NOMO-1 treated with dmso at 0.1 percent for 144 hours (cell line): ENCODE data around the gene RND2.
A peak's percentile ranks its signal among the peaks of the same experiment; 100 is the strongest.
"Not testable (repeated sequence)": the region's sequence is repeated elsewhere in the genome, so short reads cannot be mapped to it uniquely, and the experiment has no call there.

ENCODE experiments used
- DNase-seq: peaks from one replicate; lab custom pipeline; 2025; ENCODE audit not compliant: unreplicated experiment; lab: John Stamatoyannopoulos, UW

RND2 gene, protein sequence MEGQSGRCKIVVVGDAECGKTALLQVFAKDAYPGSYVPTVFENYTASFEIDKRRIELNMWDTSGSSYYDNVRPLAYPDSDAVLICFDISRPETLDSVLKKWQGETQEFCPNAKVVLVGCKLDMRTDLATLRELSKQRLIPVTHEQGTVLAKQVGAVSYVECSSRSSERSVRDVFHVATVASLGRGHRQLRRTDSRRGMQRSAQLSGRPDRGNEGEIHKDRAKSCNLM

DNA sequence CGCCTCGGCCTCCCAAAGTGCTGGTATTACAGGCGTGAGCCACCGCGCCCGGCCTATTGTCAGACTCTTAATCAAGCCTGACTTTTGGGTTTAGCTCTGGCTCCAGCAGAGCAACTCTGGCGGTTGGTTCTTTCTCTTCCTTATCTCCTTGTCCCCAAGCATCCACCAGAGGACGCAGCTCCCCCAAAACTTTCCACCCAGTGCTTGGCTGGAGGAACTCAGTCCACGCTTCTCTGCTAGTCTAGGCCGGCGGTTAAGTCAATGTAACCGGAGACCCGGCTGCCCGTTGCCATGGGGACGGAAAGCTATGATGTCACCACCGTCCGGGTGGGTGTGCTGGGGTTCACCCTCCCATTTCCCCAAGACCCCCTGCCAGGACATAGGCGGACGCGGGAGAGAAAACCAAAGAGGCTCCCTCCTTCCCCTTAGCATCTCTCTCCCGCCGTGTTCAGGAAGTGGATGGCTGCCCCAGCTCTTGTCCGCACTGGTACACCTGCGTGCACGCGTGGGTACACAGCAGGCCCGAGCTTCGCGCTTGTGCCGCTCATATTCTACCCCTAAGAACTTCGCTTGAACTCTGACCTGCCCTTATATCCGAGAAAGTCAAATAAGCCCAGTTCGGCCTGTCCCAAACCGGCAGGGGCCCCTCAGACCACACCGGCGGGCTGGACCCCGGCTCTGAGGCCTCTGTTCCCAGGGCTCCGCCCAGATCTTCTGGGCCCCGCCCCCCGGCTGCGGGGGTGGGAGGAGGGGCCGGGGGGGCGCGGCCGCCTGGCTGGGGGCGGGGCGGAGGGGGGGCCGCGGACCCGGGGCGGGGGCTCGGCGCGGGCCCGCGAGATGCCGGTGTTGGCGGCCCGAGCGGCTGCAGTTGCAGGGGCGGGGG is at the start of gene RND2:
TSS of gene RND2 (plus strand) at position 825 of the 883 bp plus-strand sequence. CDS start 117 bp downstream, outside the sequence.
- peak; percentile 86 for DNase-seq

DNA sequence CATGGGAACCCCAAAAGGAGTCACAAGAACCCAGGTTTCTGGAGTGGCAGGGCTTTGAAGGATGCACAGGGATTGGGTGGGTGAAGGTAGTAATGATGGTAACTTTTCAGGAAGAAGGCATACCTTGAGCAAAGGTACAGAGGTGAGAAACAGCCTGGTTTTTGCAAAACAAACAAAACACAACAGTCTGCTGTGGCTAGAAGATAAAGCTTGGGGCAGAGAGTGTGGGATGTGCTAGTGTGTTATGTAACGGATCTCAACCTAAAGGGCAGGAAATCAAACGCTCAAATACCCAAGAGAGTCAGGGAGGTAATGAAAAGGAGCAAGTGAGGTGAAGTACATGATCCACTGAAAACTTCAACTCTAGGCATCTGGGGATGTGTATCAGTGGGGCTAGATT is 49.8 kb upstream of the RND2 start:
- DNase-seq: no peak

DNA sequence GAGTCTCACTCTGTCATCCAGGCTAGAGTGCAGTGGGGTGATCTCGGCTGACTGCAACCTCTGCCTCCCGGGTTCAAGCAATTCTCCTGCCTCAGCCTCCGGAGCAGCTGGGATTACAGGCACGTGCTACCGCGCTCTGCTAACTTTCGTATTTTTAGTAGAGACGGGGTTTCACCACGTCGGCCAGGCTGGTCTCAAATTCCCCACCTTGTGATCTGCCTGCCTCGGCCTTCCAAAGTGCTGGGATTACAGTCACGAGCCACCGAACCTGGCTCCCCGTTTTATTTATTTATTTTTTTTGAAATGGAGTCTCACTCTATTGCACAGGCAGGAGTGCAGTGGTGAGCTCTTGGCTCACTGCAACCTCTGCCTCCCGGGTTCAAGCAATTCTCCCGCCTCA is 49.3 kb upstream of the RND2 start:
- DNase-seq: not testable (repeated sequence)

DNA sequence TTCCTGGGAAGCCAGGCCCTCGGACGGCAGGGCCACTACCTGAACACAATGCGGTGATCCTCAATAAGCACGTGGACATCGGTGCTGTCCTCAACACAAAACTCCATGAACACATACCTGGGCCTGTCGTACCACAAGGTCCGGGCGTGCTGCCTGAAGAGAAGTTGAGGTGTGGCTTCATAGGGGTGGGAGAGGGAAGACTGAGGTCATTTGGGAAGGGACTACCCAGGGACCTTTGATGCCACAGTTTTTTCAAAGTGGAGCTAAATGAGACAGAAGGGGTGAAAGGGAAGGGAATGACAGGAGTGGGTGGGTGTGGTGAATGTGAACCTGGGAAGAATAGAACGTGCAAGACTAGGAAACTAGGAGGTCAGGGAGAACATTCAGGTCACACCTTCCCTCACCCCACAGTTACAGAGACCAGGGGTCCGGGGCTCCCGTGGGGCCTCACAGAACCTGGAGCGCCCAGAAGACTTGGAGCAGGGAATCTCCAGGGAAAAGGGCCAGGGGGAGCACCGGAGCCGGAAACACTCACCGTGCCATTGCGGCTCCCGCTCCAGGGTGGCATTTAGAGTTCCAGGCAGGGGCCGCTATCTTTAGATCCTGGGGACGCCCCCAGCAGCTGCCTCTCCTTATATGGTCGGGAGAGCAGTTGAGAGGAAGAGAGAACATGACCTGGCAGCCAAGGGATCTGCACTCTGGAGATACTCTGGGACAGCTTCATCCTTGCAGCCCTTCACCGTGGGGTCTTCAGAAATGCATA is 45.3 kb upstream of the RND2 start, which contains the start of gene PTGES3L:
TSS of gene PTGES3L (minus strand) at position 570 of the 763 bp plus-strand sequence. CDS start at position 543, 27 bp downstream.
- no peak for DNase-seq

DNA sequence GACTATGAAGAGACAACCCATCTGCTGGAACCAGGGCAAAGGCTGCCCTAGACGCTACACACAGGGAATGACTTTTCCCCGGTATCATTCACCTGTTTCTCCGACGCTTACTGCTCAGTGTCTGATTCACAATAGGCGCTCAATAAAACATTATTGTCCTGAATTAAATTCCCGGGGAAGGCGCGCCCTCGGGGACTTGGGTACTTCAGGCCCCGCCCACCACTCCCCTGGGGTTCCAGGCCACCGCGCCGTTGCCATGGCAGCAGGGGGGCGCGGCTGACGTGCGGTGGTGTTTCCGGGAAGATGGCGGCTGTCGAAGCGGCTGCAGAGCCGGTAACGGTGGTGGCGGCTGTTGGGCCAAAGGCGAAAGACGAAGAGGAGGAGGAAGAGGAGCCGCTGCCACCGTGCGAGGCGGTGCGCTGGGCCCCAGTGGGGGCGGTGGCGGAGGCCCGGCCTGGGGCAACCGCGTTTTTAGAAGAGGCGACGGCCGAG is 44.7 kb upstream of the RND2 start, which contains the start of gene RUNDC1:
TSS of gene RUNDC1 (plus strand) at position 292 of the 492 bp plus-strand sequence. CDS start at position 304, 12 bp downstream.
- peak; percentile 63 for DNase-seq

DNA sequence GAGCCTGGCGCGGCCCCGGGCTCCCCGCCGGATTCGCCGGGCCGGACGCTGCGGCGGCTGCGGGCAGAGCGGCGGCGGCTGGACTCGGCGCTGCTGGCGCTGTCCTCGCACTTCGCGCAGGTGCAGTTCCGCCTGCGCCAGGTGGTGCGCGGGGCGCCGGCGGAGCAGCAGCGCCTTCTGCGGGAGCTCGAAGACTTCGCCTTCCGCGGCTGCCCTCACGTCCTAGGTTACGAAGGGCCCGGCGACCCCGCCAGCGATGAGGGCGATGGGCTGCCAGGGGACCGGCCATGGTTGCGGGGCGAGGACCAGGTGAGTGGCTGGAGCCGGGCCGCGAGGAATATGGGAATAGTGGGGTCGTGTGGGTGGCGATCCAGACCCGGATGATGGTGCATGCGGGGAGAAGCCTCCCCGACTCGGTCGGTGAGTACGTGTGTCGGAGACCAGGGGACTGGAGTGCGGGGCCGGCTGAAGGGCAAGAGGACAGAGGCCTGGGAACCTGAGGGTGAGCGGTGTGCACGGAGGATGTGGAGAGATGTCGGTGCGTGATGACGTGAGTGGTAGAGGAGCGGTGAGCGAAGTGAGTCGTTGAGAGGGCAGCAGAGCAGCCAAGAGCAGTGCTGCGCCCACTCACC is 44.1 kb upstream of the RND2 start:
- peak; percentile 67 for DNase-seq

DNA sequence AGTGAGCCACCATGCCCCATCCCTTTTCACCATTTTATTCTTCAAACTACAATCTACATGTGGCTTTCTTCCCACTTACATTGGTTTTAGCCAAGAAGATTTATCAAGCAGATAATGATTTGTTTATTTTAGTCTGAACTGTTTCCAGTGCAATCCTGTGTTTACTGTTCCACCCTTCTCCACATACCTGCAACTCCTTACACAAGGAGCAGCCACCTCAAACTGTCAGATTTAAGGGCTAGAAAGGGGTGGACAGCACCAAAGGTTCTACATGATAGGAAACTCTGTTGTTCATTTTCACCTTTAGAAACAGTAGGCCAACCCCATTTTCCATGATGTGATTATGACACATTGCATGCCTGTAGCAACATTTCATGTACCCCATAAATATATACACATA is 42.8 kb upstream of the RND2 start:
- no peak for DNase-seq

DNA sequence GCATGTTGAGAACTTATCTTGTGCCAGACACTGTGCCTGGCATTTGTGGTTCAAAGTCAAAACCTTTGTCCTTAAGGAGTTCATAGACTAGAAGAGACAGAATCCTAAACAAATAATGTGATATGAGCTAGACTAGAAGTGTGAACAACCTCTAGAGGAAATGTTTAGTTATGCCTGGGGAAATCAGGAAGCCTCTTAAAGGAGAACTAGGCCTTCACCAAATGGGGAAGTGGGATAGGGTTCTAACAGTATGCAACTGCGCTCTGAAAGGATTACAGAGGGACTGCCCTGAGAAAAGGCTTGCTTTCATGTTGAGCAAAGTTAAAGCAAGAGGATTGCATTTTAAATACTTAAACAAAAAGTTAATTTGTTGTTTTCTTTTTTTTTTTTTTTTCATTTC is 39.8 kb upstream of the RND2 start:
- DNase-seq: peak; percentile 85

DNA sequence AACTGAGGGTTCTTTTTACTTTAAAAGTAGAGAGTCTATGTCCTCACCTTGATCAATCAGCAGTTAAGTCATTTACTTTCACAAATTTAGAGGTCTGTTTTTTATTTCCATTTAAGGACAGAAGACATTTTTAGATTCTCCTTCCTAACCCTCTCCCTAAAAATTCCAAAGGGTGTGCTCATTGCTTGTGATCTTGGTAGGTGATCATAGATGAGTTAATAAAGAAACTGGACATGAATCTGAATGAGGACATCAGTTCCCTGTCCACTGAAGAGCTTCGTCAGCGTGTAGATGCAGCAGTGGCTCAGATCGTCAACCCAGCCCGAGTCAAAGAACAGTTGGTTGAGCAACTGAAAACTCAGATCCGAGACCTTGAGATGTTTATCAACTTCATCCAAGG is 35.9 kb upstream of the RND2 start:
- DNase-seq: no peak

DNA sequence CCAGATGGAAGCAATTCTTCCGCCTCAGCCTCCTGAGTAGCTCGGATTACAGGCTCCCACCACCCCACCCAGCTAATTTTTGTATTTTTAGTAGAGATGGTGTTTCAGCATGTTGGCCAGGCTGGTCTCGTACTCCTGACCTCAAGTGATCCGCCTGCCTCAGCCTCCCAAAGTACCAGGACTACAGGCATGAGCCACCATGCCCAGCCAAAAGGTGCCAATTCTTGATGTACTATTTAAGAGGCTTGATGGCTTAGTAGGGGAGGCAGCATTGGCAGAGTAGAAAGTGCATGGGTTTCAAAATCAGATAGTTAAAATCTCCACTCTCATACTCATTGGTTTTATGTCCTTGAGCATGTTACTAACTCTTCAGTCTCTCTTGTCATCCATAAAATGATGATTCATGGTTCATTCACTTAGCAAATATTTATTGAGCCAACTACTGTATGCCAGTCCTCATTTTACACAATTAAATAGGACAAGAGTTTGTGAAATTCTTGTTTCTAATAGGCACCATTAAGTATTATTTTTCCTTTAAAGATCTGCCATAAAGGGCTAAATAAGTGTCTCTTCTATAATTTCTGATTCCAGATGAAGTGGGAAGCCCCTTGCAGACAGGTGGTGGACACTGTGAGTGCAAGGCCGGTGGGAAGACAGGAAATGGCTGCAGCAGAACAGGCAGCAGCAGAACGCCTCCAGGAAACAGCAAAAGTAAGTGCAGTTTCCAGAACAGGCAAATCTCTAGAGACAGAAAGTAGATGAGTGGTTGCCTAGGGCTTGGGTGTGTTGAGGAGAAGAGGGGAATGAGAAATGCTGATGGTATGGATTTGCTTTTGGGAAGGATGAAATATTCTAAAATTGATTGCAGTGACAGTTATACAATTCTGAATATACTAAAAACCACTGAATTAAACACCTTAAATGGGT is 35.0 kb upstream of the RND2 start:
- no peak for DNase-seq

DNA sequence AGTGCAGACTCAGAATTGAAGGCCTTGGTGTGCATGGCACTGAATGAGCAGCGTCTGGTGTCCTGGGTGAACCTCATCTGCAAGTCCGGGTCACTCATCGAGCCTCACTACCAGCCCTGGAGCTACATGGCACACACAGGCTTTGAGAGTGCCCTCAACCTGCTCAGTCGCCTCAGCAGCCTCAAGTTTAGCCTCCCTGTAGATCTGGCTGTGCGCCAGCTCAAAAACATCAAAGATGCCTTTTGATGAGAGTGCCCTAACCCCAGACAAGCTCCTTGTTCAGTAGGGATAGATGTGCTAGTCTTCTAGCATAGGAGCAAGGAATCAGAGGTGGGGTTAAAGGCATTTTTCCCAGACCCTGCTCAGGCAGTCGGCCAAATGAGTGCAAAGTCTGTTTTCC is 33.6 kb upstream of the RND2 start:
- no peak for DNase-seq

DNA sequence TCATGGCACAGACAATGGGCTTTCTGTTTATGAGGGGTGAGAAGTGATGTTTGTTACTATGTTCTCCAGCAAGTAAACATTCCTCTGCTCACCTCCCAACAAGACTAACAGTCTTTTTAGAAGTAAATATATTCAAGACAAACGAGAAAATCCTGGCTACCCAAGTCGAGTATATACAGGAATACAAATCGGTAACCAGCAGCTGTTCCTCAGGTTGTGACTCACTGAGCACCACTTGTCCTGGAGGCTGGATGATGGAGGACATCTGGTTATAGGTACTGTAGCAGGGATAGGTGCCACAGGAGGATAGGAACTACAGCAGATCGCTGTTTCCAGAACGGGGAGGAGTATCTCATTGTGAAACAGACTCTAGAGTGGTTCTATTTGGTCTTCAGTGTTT is 32.2 kb upstream of the RND2 start:
- DNase-seq: no peak

DNA sequence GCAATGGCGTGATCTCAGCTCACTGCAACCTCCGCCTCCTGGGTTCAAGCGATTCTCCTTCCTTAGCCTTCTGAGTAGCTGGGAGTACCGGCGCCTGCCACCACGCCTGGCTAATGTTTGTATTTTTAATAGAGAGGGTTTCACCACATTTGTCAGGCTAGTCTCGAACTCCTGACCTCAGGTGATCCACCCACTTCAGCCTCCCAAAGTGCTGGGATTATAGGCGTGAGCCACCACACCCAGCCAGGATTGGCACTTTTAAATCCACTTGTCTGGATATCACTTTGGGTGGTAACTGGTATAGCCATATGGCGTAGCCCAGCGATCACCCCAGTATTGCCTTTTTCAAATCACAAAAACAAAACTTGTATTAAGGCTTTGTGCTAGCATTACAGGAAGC is 31.1 kb upstream of the RND2 start:
- not testable (repeated sequence) for DNase-seq

DNA sequence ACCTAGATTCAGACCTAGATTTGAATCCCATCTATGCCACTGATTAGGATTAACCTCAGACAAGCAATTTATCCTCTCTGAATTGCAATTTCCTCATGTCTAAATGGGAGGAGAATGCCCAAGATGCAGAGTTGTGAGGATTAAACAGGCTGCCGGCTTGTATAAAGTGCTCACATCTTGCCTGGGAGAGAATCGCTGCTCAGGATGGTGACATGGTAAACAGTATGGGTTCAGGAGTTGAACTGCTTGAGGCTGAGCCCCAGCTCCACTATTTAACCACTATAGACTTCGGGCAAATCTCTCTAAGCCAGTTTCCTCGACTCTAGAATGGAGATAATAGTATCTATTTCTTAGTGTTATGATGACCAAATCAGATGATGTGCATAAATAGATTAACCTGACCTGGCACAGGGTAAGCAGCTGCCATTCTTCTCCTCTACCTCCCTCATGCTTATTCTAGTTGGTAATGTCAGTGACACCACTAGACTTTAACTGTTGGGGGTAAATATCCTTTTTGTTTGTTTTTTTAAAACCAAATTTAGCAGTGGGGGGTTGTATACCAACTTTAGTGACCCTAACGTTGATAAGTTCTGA is 27.5 kb upstream of the RND2 start:
- DNase-seq: no peak

DNA sequence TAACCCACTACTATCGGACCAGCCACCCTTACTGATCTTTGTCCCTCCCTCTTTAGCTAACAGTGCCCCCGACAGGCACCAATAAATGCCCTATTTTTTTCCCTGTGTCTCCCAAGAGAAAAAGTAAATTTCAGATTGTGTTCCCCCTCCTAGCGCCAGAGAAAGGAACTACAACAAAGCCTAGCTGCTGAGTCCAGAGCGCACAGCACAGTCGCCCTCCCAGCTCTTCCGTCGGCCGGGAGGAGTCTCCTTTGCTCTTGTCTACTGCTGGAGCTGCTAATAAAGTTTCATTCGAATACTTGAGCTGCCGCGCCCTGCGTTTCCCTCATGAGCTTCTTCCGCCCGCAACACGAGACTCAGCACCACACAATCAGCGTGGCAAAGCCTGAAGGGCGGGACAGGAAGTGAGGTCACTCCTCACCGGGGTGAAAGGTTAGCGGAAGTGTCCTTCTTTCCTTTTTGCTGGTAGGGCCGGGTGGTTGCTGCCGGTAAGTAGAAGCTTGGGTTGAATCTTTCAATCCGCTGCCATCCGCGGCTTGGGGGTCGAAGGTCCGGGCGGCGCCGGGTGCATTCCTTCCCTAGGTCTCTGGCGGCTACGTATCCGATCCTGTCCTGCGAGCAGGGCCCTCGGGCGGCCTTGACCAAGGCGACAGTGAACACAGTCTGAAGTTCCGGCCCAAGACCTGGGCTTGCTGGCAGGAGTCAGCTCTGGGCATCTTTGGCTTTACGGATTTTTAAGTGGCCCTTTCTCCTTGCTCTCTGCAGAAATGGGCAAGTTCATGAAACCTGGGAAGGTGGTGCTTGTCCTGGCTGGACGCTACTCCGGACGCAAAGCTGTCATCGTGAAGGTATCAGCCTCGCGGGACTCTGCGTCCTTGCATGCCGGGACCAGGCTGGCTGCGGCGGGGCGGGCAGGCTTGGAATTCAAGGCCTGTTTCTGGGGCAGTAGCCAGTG is 26.8 kb upstream of the RND2 start, which contains the start of gene RPL27:
TSS of gene RPL27 (plus strand) at position 436 of the 955 bp plus-strand sequence. CDS start at position 768, 332 bp downstream.
- peak; percentile 99 for DNase-seq

DNA sequence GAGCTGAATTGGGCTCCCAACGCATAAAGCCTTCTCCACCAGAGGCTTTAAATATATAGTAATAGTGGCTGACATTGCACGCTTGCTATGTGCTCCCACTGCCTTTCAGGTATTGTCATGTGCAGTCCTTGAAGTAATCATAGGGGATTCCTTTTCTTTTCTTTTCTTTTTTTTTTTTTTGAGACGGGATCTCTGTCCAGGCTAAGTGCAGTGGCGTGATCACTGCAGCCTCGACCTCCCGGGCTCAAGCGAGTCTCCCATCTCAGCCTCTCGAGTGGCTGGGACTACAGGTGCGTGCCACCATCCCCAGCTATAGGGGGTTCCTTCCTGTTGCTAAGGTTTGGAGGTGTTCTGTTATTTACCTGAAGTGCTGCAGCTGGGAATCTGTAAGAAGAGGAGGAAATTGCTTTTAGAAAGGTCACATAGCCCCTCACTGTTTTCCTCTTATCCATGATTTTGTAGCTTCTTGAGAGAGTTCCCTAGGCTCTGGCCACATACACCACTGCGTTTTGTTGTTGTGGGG is 26.0 kb upstream of the RND2 start:
- DNase-seq: no peak

DNA sequence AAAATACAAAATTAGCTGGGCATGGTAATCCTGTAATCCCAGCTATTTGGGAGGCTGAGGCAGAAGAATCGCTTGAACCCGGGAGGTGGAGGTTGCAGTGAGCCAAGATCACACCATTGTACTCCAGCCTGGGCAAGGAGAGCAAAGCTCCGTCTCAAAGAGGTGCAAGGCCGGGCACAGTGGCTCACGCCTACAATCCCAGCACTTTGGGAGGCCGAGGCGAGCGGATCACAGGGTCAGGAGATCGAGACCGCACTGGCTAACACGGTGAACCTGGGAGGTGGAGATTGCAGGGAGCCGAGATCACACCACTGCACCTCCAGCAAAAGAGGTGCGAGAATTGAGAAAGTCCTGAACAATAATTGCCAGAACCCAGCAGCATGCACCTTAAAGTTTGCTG is 24.1 kb upstream of the RND2 start:
- not testable (repeated sequence) for DNase-seq
